ENCODE measurements around the gene GPRIN3. TPM values are rescaled to one million over a fixed set of nuclear protein-coding genes. Genes with fewer than 3 reads are reported as not detected.

Gene GPRIN3
- total RNA-seq, 2 experiments from 2014 or later: 46.4 TPM

DNA sequence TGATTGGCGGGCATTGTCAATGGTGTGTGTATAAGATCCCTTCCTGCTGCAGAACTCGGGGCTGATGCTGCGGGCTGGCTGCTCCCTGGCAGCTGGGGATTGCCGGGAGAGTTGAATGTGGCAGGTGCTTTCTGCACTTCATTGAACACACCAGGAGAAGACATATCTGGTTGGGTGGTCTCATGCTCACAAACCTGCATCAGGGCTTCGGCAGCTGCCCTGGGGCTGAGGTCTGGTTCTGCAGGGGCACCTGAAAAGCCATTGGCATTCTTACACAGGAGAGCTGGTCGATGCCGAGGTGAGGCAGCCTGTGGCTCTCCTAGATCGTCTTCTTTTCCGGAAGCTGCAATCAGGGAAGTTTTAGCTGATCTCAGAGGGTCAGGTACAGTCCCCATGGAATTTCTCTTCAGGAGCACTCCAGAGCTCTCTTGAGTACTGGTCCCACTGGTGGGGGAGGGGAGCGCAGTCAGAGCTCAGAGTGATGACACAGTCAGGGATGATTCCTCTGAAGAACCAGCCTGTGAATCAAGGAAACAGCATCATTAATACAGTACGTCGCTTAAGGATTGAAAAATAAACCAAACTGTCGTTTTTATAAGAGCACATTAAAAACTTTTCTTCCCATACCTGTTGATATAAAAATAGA is 57.8 kb downstream of the GPRIN3 start:
- Histone ChIP-seq H3K4me3 (ENCODE audit: low read length) (no peak overlapping the region), H3K27ac (ENCODE audit: low read depth in 1 of 2, low read length in 2 of 2) (no peak overlapping the region), H3K36me3 (ENCODE audit: insufficient read depth, low read length) (peaks cover 37% of the 10 kb centered on the region), H3K4me1 (ENCODE audit: insufficient read depth, low read length) (peaks cover 23% of the 10 kb centered on the region), H3K27me3 (ENCODE audit: control insufficient read depth in 1 of 2, insufficient read depth in 2 of 2, low read length in 2 of 2) (no peaks in the 10 kb centered on the region), H3K9me3 (ENCODE audit: control insufficient read depth in 1 of 2, insufficient read depth in 1 of 2, low read length in 2 of 2) (no peaks in the 10 kb centered on the region)
- H3K4me1 Mint-ChIP-seq (ENCODE audit: low read depth): peaks cover 73% of the 10 kb centered on the region
- no peak overlapping the region for H3K27ac Mint-ChIP-seq
- H3K4me3 Mint-ChIP-seq: no peak overlapping the region
- H3K9me3 Mint-ChIP-seq: peaks cover 2% of the 10 kb centered on the region
- intact Hi-C loops (cut with DNase I, micrococcal nuclease): no loop called here
- ChIA-PET CTCF (interaction anchor here (1.0 kb wide), 1 partner anchor 9 kb away, joined by 3 read pairs; no protein-coding TSS in a partner anchor), POLR2A (no interaction called here)
- DNase-seq: no peak
- peaks cover 70% of the 10 kb centered on the region for H3K36me3 Mint-ChIP-seq (ENCODE audit: low read depth)
- no peak for ATAC-seq (ENCODE audit: poor library complexity)
- H3K27me3 Mint-ChIP-seq: no peaks in the 10 kb centered on the region
- TF ChIP-seq CTCF (IDR thresholded peaks at IDR 0.05): no peak

- no peak for DNase-seq
- Histone ChIP-seq H3K36me3 (ENCODE audit: insufficient read depth, low read length) (peaks cover 37% of the 10 kb centered on the region), H3K9me3 (ENCODE audit: control insufficient read depth in 1 of 2, insufficient read depth in 1 of 2, low read length in 2 of 2) (no peaks in the 10 kb centered on the region), H3K4me1 (ENCODE audit: insufficient read depth, low read length) (peaks cover 21% of the 10 kb centered on the region), H3K27ac (ENCODE audit: low read depth in 1 of 2, low read length in 2 of 2) (no peak overlapping the region), H3K4me3 (ENCODE audit: low read length) (no peak overlapping the region), H3K27me3 (ENCODE audit: control insufficient read depth in 1 of 2, insufficient read depth in 2 of 2, low read length in 2 of 2) (no peaks in the 10 kb centered on the region)
- H3K4me3 Mint-ChIP-seq: no peak overlapping the region
- POLR2A ChIA-PET: interaction anchor here (1.3 kb wide), 1 partner anchor 58 kb away, joined by 3 read pairs; the partner anchor contains the start of gene GPRIN3
- H3K36me3 Mint-ChIP-seq (ENCODE audit: low read depth): peaks cover 67% of the 10 kb centered on the region
- H3K27me3 Mint-ChIP-seq: no peaks in the 10 kb centered on the region
- ATAC-seq (ENCODE audit: poor library complexity): no peak
- no peaks in the 10 kb centered on the region for H3K9me3 Mint-ChIP-seq
- H3K27ac Mint-ChIP-seq: no peak overlapping the region
- peaks cover 74% of the 10 kb centered on the region for H3K4me1 Mint-ChIP-seq (ENCODE audit: low read depth)
- TF ChIP-seq CTCF (IDR thresholded peaks at IDR 0.05): no peak
- intact Hi-C loops (cut with DNase I, micrococcal nuclease): no loop called here
- CTCF ChIA-PET: interaction anchor here (1.0 kb wide), 1 partner anchor 9 kb away, joined by 3 read pairs; no protein-coding TSS in a partner anchor
These were observed 58.3 kb downstream of the GPRIN3 start for GRCh38 chr4:89249313-89249712.

GRCh38 chr4:89248879-89249281 is 58.7 kb downstream of the GPRIN3 start:
- Mint-ChIP-seq H3K27me3 (no peaks in the 10 kb centered on the region), H3K9me3 (no peaks in the 10 kb centered on the region), H3K4me1 (ENCODE audit: low read depth) (peaks cover 74% of the 10 kb centered on the region), H3K4me3 (no peak overlapping the region), H3K27ac (no peak overlapping the region), H3K36me3 (ENCODE audit: low read depth) (peaks cover 66% of the 10 kb centered on the region)
- intact Hi-C loops (cut with DNase I, micrococcal nuclease): no loop called here
- ChIA-PET CTCF (no interaction called here), POLR2A (interaction anchor here (0.9 to 1.3 kb wide), 3 partner anchors 12 to 59 kb away, joined by 3 to 4 read pairs (median 3); partner anchors contain the start of gene GPRIN3)
- TF ChIP-seq CTCF (IDR thresholded peaks at IDR 0.05): no peak
- Histone ChIP-seq H3K36me3 (ENCODE audit: insufficient read depth, low read length) (peaks cover 37% of the 10 kb centered on the region), H3K4me1 (ENCODE audit: insufficient read depth, low read length) (peaks cover 21% of the 10 kb centered on the region), H3K27me3 (ENCODE audit: control insufficient read depth in 1 of 2, insufficient read depth in 2 of 2, low read length in 2 of 2) (no peaks in the 10 kb centered on the region), H3K4me3 (ENCODE audit: low read length) (no peak overlapping the region), H3K9me3 (ENCODE audit: control insufficient read depth in 1 of 2, insufficient read depth in 1 of 2, low read length in 2 of 2) (no peaks in the 10 kb centered on the region), H3K27ac (ENCODE audit: low read depth in 1 of 2, low read length in 2 of 2) (no peak overlapping the region)
- ATAC-seq (ENCODE audit: poor library complexity) (no peak), DNase-seq (no peak)

Measured in CD4-positive, alpha-beta T cell (primary cell).